Measurements from ENCODE around the gene MOAP1.
"Not testable (repeated sequence)": the region's sequence is repeated elsewhere in the genome, so short reads cannot be mapped to it uniquely, and the experiment has no call there.

The MOAP1 gene

GRCh38 chr14:93184391-93185348 lies at the start of gene MOAP1, which contains the start of gene LYSET:
Gene MOAP1 (minus strand): TSS chr14:93184897. CDS start chr14:93184242, 655 bp downstream.
Gene LYSET (plus strand): TSS chr14:93185317. CDS start chr14:93185406, 89 bp downstream.
- DNase-seq, result peak; percentile 93

GRCh38 chr14:93233078-93233477 lies 48.4 kb upstream of the MOAP1 start:
- DNase-seq, result not testable (repeated sequence)

- no peak for DNase-seq
These were observed 47.5 kb upstream of the MOAP1 start for GRCh38 chr14:93232159-93232558.

- DNase-seq, result peak; percentile 57
These were observed 46.7 kb upstream of the MOAP1 start for GRCh38 chr14:93231129-93231979.

- DNase-seq, result no peak
These were observed 45.8 kb upstream of the MOAP1 start for GRCh38 chr14:93230539-93230938.

- no peak for DNase-seq
These were observed 43.9 kb upstream of the MOAP1 start for GRCh38 chr14:93228550-93228949.

GRCh38 chr14:93223565-93223964 lies 38.9 kb upstream of the MOAP1 start:
- no peak for DNase-seq

- DNase-seq, result no peak
These were observed 35.8 kb upstream of the MOAP1 start for GRCh38 chr14:93220509-93220908.

GRCh38 chr14:93219103-93219726 lies 34.5 kb upstream of the MOAP1 start:
- DNase-seq, result peak; percentile 43

- no peak for DNase-seq
These were observed 29.9 kb upstream of the MOAP1 start for GRCh38 chr14:93214598-93214997.

GRCh38 chr14:93212432-93212831 lies 27.7 kb upstream of the MOAP1 start:
- DNase-seq, result no peak

- DNase-seq, result peak; percentile 18
These were observed 23.0 kb upstream of the MOAP1 start for GRCh38 chr14:93207468-93208308.

- DNase-seq, result peak; percentile 98
These were observed 22.2 kb upstream of the MOAP1 start, which contains the start of the genes GON7 and UBR7 for GRCh38 chr14:93206793-93207467. Gene GON7 (minus strand): TSS chr14:93207065. CDS start chr14:93207037, 28 bp downstream. Gene UBR7 (plus strand): TSS chr14:93207256. CDS start chr14:93207292, 36 bp downstream.

- DNase-seq, result no peak
These were observed 16.5 kb upstream of the MOAP1 start for GRCh38 chr14:93201155-93201704.

GRCh38 chr14:93200553-93200952 lies 15.9 kb upstream of the MOAP1 start:
- DNase-seq, result no peak

GRCh38 chr14:93199031-93199430 lies 14.3 kb upstream of the MOAP1 start:
- no peak for DNase-seq

- no peak for DNase-seq
These were observed 10.8 kb upstream of the MOAP1 start for GRCh38 chr14:93195316-93195999.

GRCh38 chr14:93186956-93187355 lies 2.3 kb upstream of the MOAP1 start:
- no peak for DNase-seq

GRCh38 chr14:93186466-93186865 lies 1.8 kb upstream of the MOAP1 start:
- no peak for DNase-seq

GRCh38 chr14:93185349-93185720 lies 638 bp upstream of the MOAP1 start:
- no peak for DNase-seq

All from NCI-H2171 (cell line).